Stimulated activated CD8-positive, alpha-beta memory T cell treated with anti-CD3 and anti-CD28 coated beads, Interleukin-12 subunit alpha, Interleukin-12 subunit beta, amount 100 ng/mL, for 24 hours (primary cell): ENCODE data around the gene PRKG1.

Experiments used
- DNase-seq: peaks from one replicate; pipeline ENCODE4 v3.0.0-alpha.2; 2020; ENCODE audit errors: extremely low read depth

PRKG1 gene

GRCh38 chr10:52108236-52108635, 1033.9 kb downstream of the PRKG1 start:
- DNase-seq: no peak

- no peak for DNase-seq
Measured at GRCh38 chr10:52110576-52110975, 1036.3 kb downstream of the PRKG1 start.

GRCh38 chr10:52111101-52111891, 1037.0 kb downstream of the PRKG1 start:
- DNase-seq: no peak

GRCh38 chr10:52115823-52116222, 1041.5 kb downstream of the PRKG1 start:
- no peak for DNase-seq

GRCh38 chr10:52119507-52119906, 1045.2 kb downstream of the PRKG1 start:
- DNase-seq: no peak

- no peak for DNase-seq
Measured at GRCh38 chr10:52121688-52122087, 1047.4 kb downstream of the PRKG1 start.

- DNase-seq: no peak
Measured at GRCh38 chr10:52128056-52128683, 1053.9 kb downstream of the PRKG1 start.

- DNase-seq: no peak
Measured at GRCh38 chr10:52129410-52130178, 1055.3 kb downstream of the PRKG1 start.

GRCh38 chr10:52135101-52135500, 1060.8 kb downstream of the PRKG1 start:
- DNase-seq: no peak

- DNase-seq: no peak
Measured at GRCh38 chr10:52136921-52137320, 1062.6 kb downstream of the PRKG1 start.

GRCh38 chr10:52143338-52143737, 1069.1 kb downstream of the PRKG1 start:
- no peak for DNase-seq

- DNase-seq: no peak
Measured at GRCh38 chr10:52145636-52146035, 1071.3 kb downstream of the PRKG1 start.

- DNase-seq: no peak
Measured at GRCh38 chr10:52146766-52147165, 1072.5 kb downstream of the PRKG1 start.

- DNase-seq: no peak
Measured at GRCh38 chr10:52170776-52171175, 1096.5 kb downstream of the PRKG1 start.

- no peak for DNase-seq
Measured at GRCh38 chr10:52172581-52172980, 1098.3 kb downstream of the PRKG1 start.

GRCh38 chr10:52185256-52185655, 1111.0 kb downstream of the PRKG1 start:
- no peak for DNase-seq

GRCh38 chr10:52187521-52188258, 1113.4 kb downstream of the PRKG1 start:
- no peak for DNase-seq

- no peak for DNase-seq
Measured at GRCh38 chr10:52191049-52191448, 1116.8 kb downstream of the PRKG1 start.

GRCh38 chr10:52194191-52194590, 1119.9 kb downstream of the PRKG1 start:
- no peak for DNase-seq

GRCh38 chr10:52194716-52195115, 1120.4 kb downstream of the PRKG1 start:
- no peak for DNase-seq

- DNase-seq: no peak
Measured at GRCh38 chr10:52197098-52197497, 1122.8 kb downstream of the PRKG1 start.

GRCh38 chr10:52198540-52198939, 1124.3 kb downstream of the PRKG1 start:
- DNase-seq: no peak
